RPMI8226 (cell line): ENCODE data around the gene FGF2.
"Not testable (repeated sequence)": the region's sequence is repeated elsewhere in the genome, so short reads cannot be mapped to it uniquely, and the experiment has no call there.

Source experiments
- DNase-seq: peaks from one replicate; pipeline ENCODE4 v3.0.0-alpha.2; 2015

FGF2 gene

GRCh38 chr4:122849789-122850188 is 23.2 kb downstream of the FGF2 start:
- not testable (repeated sequence) for DNase-seq

GRCh38 chr4:122851568-122851967 is 24.9 kb downstream of the FGF2 start:
- DNase-seq: no peak

- no peak for DNase-seq
These were observed 28.1 kb downstream of the FGF2 start for GRCh38 chr4:122854447-122855352.

- no peak for DNase-seq
These were observed 28.8 kb downstream of the FGF2 start for GRCh38 chr4:122855353-122855890.

GRCh38 chr4:122857160-122857559 is 30.5 kb downstream of the FGF2 start:
- no peak for DNase-seq

GRCh38 chr4:122858705-122859104 is 32.1 kb downstream of the FGF2 start:
- DNase-seq: no peak

- no peak for DNase-seq
These were observed 34.7 kb downstream of the FGF2 start for GRCh38 chr4:122861172-122861943.

GRCh38 chr4:122863639-122864038 is 37.0 kb downstream of the FGF2 start:
- no peak for DNase-seq

GRCh38 chr4:122865425-122865824 is 38.8 kb downstream of the FGF2 start:
- no peak for DNase-seq

GRCh38 chr4:122868235-122868634 is 41.6 kb downstream of the FGF2 start:
- DNase-seq: not testable (repeated sequence)

GRCh38 chr4:122873146-122873545 is 46.5 kb downstream of the FGF2 start:
- DNase-seq: no peak

GRCh38 chr4:122873821-122874593 is 47.4 kb downstream of the FGF2 start:
- DNase-seq: no peak

- DNase-seq: no peak
These were observed 49.3 kb downstream of the FGF2 start for GRCh38 chr4:122875949-122876348.

- no peak for DNase-seq
These were observed 49.8 kb downstream of the FGF2 start for GRCh38 chr4:122876456-122876855.

- no peak for DNase-seq
These were observed 52.4 kb downstream of the FGF2 start for GRCh38 chr4:122879001-122879400.

GRCh38 chr4:122882857-122883735 is 56.5 kb downstream of the FGF2 start:
- no peak for DNase-seq

GRCh38 chr4:122884499-122884898 is 57.9 kb downstream of the FGF2 start:
- no peak for DNase-seq

- DNase-seq: no peak
These were observed 63.1 kb downstream of the FGF2 start for GRCh38 chr4:122889726-122890125.

- DNase-seq: no peak
These were observed 63.6 kb downstream of the FGF2 start for GRCh38 chr4:122890147-122890795.

GRCh38 chr4:122894827-122895226 is 68.2 kb downstream of the FGF2 start:
- DNase-seq: no peak

GRCh38 chr4:122895336-122895995 is 68.8 kb downstream of the FGF2 start:
- DNase-seq: no peak
